Mucosa of rectum (tissue), 2 donors: ENCODE results near the gene OR5J2.
"Not testable (repeated sequence)": the region's sequence is repeated elsewhere in the genome, so short reads cannot be mapped to it uniquely, and the experiment has no call there.

Experiments
- H3K27ac ChIP-seq, 2 donors: one replicate each; pipeline ENCODE4 v1.7.0; 2013; ENCODE audit warnings: inconsistent platforms in 2 of 2, low read depth in 2 of 2, low read length in 2 of 2
- H3K27me3 ChIP-seq, 2 donors: one replicate each; pipeline ENCODE4 v1.7.0; 2013; ENCODE audit warnings: low read length in 2 of 2; ENCODE audit not compliant: control insufficient read depth in 2 of 2, insufficient read depth in 2 of 2
- H3K36me3 ChIP-seq, 2 donors: one replicate each; pipeline ENCODE4 v1.7.0; 2013; ENCODE audit warnings: low read length in 2 of 2; ENCODE audit not compliant: control insufficient read depth in 2 of 2, insufficient read depth in 2 of 2
- H3K4me1 ChIP-seq, 2 donors: one replicate each; pipeline ENCODE4 v1.7.0; 2013; ENCODE audit warnings: low read length in 2 of 2, mild to moderate bottlenecking in 1 of 2; ENCODE audit not compliant: control insufficient read depth in 2 of 2, insufficient read depth in 2 of 2
- H3K4me3 ChIP-seq, 2 donors: one replicate each; pipeline ENCODE4 v1.7.0; 2013; ENCODE audit warnings: low read length in 2 of 2
- H3K9ac ChIP-seq, 2 donors: one replicate each; pipeline ENCODE4 v1.7.0; 2013; ENCODE audit warnings: low read length in 2 of 2, low read depth in 1 of 2, mild to moderate bottlenecking in 1 of 2
- H3K9me3 ChIP-seq, 2 donors: one replicate each; pipeline ENCODE4 v1.7.0; 2013; ENCODE audit warnings: low read length in 2 of 2; ENCODE audit not compliant: control insufficient read depth in 2 of 2
- donor health status: healthy.
- donor health status: Normal muscosa, but diverticular disease.

The OR5J2 gene

DNA sequence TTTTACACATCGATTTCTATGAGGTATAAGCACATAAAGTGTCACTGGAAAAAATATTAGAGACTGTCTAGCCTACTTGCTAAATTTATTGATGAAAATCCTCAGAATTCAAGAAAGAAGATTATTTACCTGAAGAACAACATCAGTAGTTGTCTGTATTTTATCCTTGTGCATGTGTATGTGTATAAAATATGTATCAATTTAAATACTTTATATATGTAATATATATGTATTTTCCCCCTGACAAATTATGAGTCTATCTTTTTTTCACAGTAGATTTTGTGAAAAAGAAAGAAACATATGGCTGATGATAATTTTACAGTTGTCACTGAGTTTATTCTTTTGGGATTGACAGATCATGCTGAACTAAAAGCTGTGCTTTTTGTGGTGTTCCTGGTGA is at the start of gene OR5J2:
Gene OR5J2, plus strand, starts transcription at position 301 of the 400 bp plus-strand sequence. Its CDS starts 0 bp downstream, at position 301.
- Histone ChIP-seq H3K4me1 (peaks cover 0 to 3% of the 10 kb centered on the region in 2 donors), H3K4me3 (no peak within 1 kb of the TSS), H3K27me3 (no peaks in the 10 kb centered on the region), H3K9ac (no peak within 1 kb of the TSS), H3K27ac (no peak within 1 kb of the TSS), H3K9me3 (peaks cover 2 to 3% of the 10 kb centered on the region in 2 donors), H3K36me3 (no peaks in the 10 kb centered on the region)

DNA sequence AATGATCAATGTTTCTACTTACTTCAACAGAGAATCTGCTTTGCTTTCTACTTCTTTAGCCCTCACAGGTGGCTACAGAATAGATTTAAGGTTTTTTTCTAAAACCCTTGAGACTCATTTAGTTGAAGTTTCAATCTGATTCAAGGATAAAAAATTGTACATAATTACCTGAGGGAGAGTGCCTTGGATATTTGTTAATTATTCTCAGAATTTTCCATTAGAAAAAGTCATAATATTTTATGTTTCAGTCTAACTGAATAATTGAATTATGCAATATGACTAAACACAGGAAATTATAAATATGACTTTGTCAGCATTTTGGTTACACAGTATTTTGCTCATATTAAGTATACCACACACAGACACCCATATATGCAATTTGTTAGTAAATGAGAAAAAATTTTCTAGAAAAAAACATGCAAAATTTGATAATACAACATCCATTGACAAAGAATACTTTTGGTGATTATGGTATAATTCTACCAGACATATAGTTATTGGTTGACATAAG is 36.2 kb upstream of the OR5J2 start, which contains the start of gene OR8J3:
Gene OR8J3, minus strand, starts transcription at position 51 of the 511 bp plus-strand sequence. CDS start 2,483 bp downstream, outside the sequence.
- no peak within 1 kb of the TSS for H3K27ac ChIP-seq
- H3K36me3 ChIP-seq, result no peaks in the 10 kb centered on the region
- H3K4me1 ChIP-seq, result no peaks in the 10 kb centered on the region
- H3K27me3 ChIP-seq, result no peaks in the 10 kb centered on the region
- H3K4me3 ChIP-seq, result no peak within 1 kb of the TSS
- no peak within 1 kb of the TSS for H3K9ac ChIP-seq
- H3K9me3 ChIP-seq, result no peaks in the 10 kb centered on the region

DNA sequence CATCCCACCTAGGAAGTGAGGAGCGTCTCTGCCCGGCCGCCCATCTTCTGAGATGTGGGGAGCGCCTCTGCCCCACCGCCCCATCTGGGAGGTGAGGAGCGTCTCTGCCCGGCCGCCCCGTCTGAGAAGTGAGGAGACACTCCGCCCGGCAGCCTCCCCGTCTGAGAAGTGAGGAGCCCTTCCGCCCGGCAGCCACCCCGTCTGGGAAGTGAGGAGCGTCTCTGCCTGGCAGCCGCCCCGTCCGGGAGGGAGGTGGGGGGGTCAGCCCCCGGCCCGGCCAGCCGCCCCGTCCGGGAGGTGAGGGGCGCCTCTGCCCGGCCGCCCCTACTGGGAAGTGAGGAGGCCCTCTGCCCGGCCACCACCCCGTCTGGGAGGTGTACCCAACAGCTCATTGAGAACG is 32.7 kb upstream of the OR5J2 start:
- not testable (repeated sequence) for H3K36me3 ChIP-seq, H3K9ac ChIP-seq, H3K27me3 ChIP-seq, H3K9me3 ChIP-seq, H3K4me1 ChIP-seq, H3K27ac ChIP-seq, H3K4me3 ChIP-seq

DNA sequence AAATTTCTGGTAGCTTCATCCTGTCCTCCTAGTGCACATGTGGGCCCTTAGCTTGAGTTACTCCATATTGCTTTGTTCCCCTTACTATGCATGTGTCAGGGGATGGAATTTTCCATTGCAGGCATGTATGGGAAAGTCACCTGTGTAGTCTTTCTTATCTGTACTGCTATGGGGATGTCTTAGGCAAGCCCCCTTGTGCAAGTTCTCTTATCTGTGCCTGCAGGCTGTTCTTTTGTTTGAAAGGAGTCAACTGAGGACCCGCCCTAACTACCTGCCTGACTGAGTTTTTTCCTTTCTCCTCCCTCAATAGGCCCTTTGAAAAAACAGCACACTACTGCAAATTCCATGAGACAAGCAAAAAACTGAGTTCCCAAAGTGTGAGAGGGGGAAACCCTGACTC is 25.0 kb upstream of the OR5J2 start:
- no peaks in the 10 kb centered on the region for H3K4me1 ChIP-seq
- H3K36me3 ChIP-seq, result no peaks in the 10 kb centered on the region
- H3K27me3 ChIP-seq, result no peaks in the 10 kb centered on the region
- H3K4me3 ChIP-seq, result no peak overlapping the region
- H3K9ac ChIP-seq, result no peak overlapping the region
- no peak overlapping the region for H3K27ac ChIP-seq
- peaks cover 0 to 2% of the 10 kb centered on the region in 2 donors for H3K9me3 ChIP-seq

DNA sequence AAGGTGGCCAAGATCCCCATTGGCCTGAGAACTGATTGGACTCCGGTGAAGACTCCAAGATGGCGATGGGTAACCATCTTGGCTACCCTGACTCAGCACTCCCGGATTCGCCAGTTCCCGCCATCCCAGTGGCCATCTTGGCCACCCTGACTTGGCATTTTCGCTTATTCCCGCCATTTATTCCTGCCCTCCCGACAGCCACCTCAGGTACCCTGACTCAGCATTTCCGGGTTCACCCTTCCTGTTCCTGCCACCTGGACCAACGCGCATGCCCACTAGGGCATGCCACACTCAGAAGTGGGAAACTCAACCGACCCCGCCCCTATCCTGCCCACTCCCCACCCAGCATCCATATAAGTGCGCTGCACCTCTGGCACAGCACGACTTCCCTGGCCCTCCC is 24.1 kb upstream of the OR5J2 start:
- H3K4me1 ChIP-seq, result no peaks in the 10 kb centered on the region
- H3K27me3 ChIP-seq, result no peaks in the 10 kb centered on the region
- peaks cover 0 to 2% of the 10 kb centered on the region in 2 donors for H3K9me3 ChIP-seq
- H3K9ac ChIP-seq, result no peak overlapping the region
- H3K4me3 ChIP-seq, result no peak overlapping the region
- H3K36me3 ChIP-seq, result no peaks in the 10 kb centered on the region
- no peak overlapping the region for H3K27ac ChIP-seq

DNA sequence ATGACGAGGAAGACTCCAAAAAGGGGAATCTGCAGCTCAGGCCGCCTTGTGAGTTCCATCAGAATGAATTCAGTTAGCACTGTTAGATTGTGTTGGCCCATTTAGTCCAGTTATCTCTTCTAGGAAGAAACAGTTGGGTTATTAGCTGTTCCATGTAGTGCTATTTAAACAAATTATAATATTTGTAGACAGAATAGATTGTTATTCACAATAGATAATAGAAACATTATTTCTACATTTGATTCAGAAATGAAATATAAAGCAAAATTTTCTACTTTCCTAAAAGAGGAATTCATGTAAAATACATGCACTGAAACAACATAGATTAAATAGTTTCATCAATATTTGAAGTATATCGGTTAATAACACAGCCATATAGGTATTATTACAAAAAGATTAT is 16.2 kb upstream of the OR5J2 start, which contains the start of gene OR8K5:
Gene OR8K5, minus strand, starts transcription at position 101 of the 400 bp plus-strand sequence. Its CDS starts 0 bp downstream, at position 101.
- Histone ChIP-seq H3K4me1 (no peaks in the 10 kb centered on the region), H3K27ac (no peak within 1 kb of the TSS), H3K9ac (no peak within 1 kb of the TSS), H3K9me3 (no peaks in the 10 kb centered on the region), H3K27me3 (no peaks in the 10 kb centered on the region), H3K4me3 (no peak within 1 kb of the TSS), H3K36me3 (no peaks in the 10 kb centered on the region)

DNA sequence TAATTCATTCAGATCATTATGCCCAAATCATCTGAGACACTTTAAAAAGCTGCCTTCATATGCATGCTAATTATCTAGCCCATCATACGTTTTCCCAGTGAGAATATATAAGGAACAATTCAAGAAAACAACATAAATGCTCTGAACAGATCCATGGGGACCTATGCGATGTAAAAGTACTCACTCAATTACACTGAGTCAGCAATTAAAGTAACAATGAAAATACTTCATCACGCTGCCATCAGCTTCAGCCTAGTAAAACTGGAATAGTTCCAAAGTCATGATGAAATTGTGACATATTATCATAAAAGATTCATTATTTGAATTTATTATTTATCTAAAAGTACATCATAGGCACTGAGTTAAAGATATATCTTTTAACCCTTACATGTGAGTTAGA is 12.6 kb upstream of the OR5J2 start:
- Histone ChIP-seq H3K27me3 (no peaks in the 10 kb centered on the region), H3K9ac (no peak overlapping the region), H3K36me3 (no peaks in the 10 kb centered on the region), H3K4me3 (no peak overlapping the region), H3K27ac (no peak overlapping the region), H3K4me1 (no peaks in the 10 kb centered on the region), H3K9me3 (no peaks in the 10 kb centered on the region)

DNA sequence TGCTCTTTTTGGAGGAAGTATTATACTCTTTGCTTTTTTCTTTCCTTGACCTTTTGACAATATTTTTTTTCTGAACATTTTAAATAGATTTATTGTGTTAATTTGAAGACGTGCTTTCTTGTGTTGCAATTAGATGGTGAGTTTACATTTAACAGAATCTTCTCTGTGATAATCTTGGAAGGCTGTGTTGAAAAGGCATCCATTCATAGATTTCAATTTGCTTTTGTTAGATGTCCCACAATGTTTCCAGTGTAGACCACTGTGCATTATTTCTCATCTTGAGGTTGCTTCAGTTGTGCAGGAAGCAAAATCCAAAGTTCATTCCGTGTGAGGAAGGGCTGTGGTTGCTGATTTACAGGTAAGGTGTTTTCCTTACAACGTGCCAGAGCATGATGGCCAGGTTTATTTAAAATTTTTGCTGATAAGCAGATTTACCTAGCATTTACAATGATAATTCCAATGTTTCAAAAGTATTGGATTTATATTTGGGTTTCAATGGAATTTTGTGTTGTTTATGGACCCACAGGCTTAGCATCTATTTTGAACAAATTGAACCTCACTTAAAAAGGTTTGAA is 4.1 kb upstream of the OR5J2 start:
- H3K9ac ChIP-seq, result no peak overlapping the region
- no peaks in the 10 kb centered on the region for H3K27me3 ChIP-seq
- H3K4me1 ChIP-seq, result peaks cover 0 to 3% of the 10 kb centered on the region in 2 donors
- H3K9me3 ChIP-seq, result no peaks in the 10 kb centered on the region
- H3K4me3 ChIP-seq, result no peak overlapping the region
- no peak overlapping the region for H3K27ac ChIP-seq
- H3K36me3 ChIP-seq, result no peaks in the 10 kb centered on the region

DNA sequence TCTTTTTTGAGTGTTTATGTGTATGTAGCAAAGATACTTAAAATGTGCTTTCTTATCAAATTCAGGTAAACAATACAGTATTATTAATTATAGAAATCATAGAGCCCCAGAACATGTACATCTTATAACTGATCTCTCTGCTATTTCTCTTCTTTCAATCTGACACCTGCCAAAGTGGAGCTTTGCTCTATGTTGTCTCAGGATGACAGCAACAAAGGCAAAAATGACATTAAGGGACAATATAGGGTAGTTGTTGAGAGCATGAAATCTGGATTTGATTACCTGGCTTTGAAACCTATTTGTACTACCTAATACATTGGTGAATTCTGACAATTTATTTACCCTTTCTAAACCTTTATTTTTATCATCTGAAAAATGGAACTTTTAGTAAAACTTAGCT is 7.0 kb downstream of the OR5J2 start:
- no peak overlapping the region for H3K4me3 ChIP-seq
- no peaks in the 10 kb centered on the region for H3K27me3 ChIP-seq
- H3K36me3 ChIP-seq, result no peaks in the 10 kb centered on the region
- no peak overlapping the region for H3K27ac ChIP-seq
- H3K9ac ChIP-seq, result no peak overlapping the region
- H3K4me1 ChIP-seq, result no peaks in the 10 kb centered on the region
- peaks cover 2 to 3% of the 10 kb centered on the region in 2 donors for H3K9me3 ChIP-seq

DNA sequence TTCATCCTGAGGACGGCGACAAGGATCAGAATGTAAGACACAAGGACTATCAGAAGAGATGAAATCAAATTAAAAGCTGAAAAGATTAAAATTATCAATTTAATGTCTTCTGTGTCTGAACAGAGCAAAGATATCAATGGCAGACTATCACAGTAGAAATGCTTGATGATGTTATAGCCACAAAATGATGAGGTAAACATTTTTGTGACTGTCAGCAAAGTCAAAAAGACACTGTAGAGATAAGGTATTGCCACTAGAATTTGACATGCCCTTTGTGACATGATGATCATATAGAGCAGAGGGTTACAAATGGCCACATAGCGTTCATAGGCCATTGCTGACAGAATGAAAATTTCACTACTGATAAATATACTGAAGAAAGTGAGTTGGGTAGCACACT is 12.2 kb downstream of the OR5J2 start:
- Histone ChIP-seq H3K27ac (no peak overlapping the region), H3K27me3 (no peaks in the 10 kb centered on the region), H3K4me1 (no peaks in the 10 kb centered on the region), H3K4me3 (no peak overlapping the region), H3K9ac (no peak overlapping the region), H3K36me3 (no peaks in the 10 kb centered on the region), H3K9me3 (no peaks in the 10 kb centered on the region)
